K562 (cell line): Measurements from ENCODE around the gene RNU1-2. TPM values are rescaled to one million over a fixed set of nuclear protein-coding genes. Genes with fewer than 3 reads are reported as not detected.

Source experiments
- CBX5 ChIP-seq: IDR thresholded peaks from 2 replicates; pipeline ENCODE4 v1.6.1; 2014; ENCODE audit warnings: low read depth, borderline replicate concordance
- FOXJ2 ChIP-seq: fragments of 200-800 bp; sonication (Bioruptor generic); IDR thresholded peaks from 2 replicates; pipeline ENCODE4 v1.6.1; 2016; ENCODE audit warnings: missing genetic modification characterization, missing compliant biosample characterization
- FOXJ3 ChIP-seq: sonication (generic); formaldehyde crosslinking; IDR thresholded peaks from 2 replicates; pipeline ENCODE4 v1.4.0; 2020; ENCODE audit warnings: mild to moderate bottlenecking, missing genetic modification reagents
- FOXP4 ChIP-seq: sonication (generic); formaldehyde crosslinking; IDR thresholded peaks from 2 replicates; pipeline ENCODE4 v1.8.0; 2022; ENCODE audit warnings: mild to moderate bottlenecking, missing genetic modification reagents, borderline replicate concordance
- HIVEP1 ChIP-seq: fragments of 250-450 bp; sonication (Bioruptor Pico); IDR thresholded peaks from 2 replicates; pipeline ENCODE4 v1.4.0; 2020; ENCODE audit warnings: mild to moderate bottlenecking
- HMGXB4 ChIP-seq: sonication (generic); formaldehyde crosslinking; IDR thresholded peaks from 2 replicates; pipeline ENCODE4 v1.8.1; 2023; ENCODE audit warnings: mild to moderate bottlenecking, missing genetic modification reagents
- KAT8 ChIP-seq: fragments of 450-650 bp; IDR thresholded peaks from 2 replicates; pipeline ENCODE4 v1.6.1; 2016; ENCODE audit warnings: low read depth, mild to moderate bottlenecking
- OTX1 ChIP-seq: fragments of 450-650 bp; formaldehyde crosslinking; IDR thresholded peaks from 2 replicates; pipeline ENCODE4 v1.4.0; 2022; ENCODE audit warnings: mild to moderate bottlenecking
- SMARCE1 ChIP-seq: fragments of 450-650 bp; IDR thresholded peaks from 2 replicates; pipeline ENCODE4 v1.7.1; 2016; ENCODE audit warnings: mild to moderate bottlenecking
- SP2 ChIP-seq: IDR thresholded peaks from 2 replicates; pipeline ENCODE4 v1.6.1; 2011; ENCODE audit warnings: mild to moderate bottlenecking, low read depth, low read length, moderate library complexity; ENCODE audit not compliant: poor library complexity, severe bottlenecking; ENCODE audit errors: extremely low read depth
- TARDBP ChIP-seq: fragments of 450-650 bp; IDR thresholded peaks from 2 replicates; pipeline ENCODE4 v1.6.1; 2016
- ZBTB2 ChIP-seq: fragments of 450-650 bp; IDR thresholded peaks from 2 replicates; pipeline ENCODE4 v1.6.1; 2016; ENCODE audit warnings: antibody characterized with exemption
- ZBTB9 ChIP-seq: fragments of 450-650 bp; formaldehyde crosslinking; IDR thresholded peaks from 2 replicates; pipeline ENCODE4 v1.4.0; 2020; ENCODE audit warnings: mild to moderate bottlenecking, moderate library complexity
- ZNF12 ChIP-seq: sonication (generic); formaldehyde crosslinking; IDR thresholded peaks from 2 replicates; pipeline ENCODE4 v1.4.0; 2020; ENCODE audit warnings: mild to moderate bottlenecking, missing genetic modification reagents
- ZNF175 ChIP-seq: fragments of 200-800 bp; sonication (Bioruptor generic); IDR thresholded peaks from 2 replicates; pipeline ENCODE4 v1.6.1; 2016; ENCODE audit warnings: low read depth, mild to moderate bottlenecking, missing genetic modification characterization, missing compliant biosample characterization
- ZNF274 ChIP-seq: IDR thresholded peaks from 2 replicates; pipeline ENCODE4 v1.6.1; 2011; ENCODE audit warnings: low read depth, mild to moderate bottlenecking, low read length, moderate library complexity, borderline replicate concordance
- ZNF449 ChIP-seq: fragments of 250-450 bp; sonication (Bioruptor Pico); IDR thresholded peaks from 2 replicates; pipeline ENCODE4 v1.8.0; 2022; ENCODE audit warnings: moderate library complexity, mild to moderate bottlenecking, inconsistent platforms
- ZNF717 ChIP-seq: fragments of 250-450 bp; sonication (Bioruptor Pico); IDR thresholded peaks from 2 replicates; pipeline ENCODE4 v1.5.0; 2021
- polyA plus RNA-seq, 8 experiments: library from polyadenylated mRNA; depleted of rRNA in 4 of 8; stranded (reverse) in 5 of 8; unstranded in 3 of 8; fragments of >200 nt; fragmentation: Nextera tagmentation in 2 of 8; fragmentation: Illumina TruSeq in 1 of 8; extraction: Ambion mirVana in 2 of 8; extraction: Trizol in 1 of 8; gene quantifications; 2 replicates each; pipeline versions ENCODE4 v1.2.1 to v1.2.3, GENCODE V29; 2011 to 2014; ENCODE audit warnings: inconsistent platforms in 1 of 8, missing spikeins in 1 of 8
- total RNA-seq, 7 experiments: library from RNA; depleted of rRNA in 6 of 7; stranded (reverse); fragments of >200 nt in 6 of 7; fragmentation: Illumina TruSeq in 2 of 7; extraction: Trizol in 2 of 7; gene quantifications; 2 replicates each; pipeline versions ENCODE4 v1.2.1 to v1.2.3, GENCODE V29; 2011 to 2021; ENCODE audit warnings: low replicate concordance in 1 of 7

RNU1-2 gene
- total and polyA plus RNA-seq, 9 of the 15 experiments (the other 6 are each of a cell fraction or from before 2014, with no cell fraction given) = under 0.01 to 32,823 (median 2,538) TPM; not detected in 4

GRCh38 chr1:16905110-16905867 is 9.5 kb downstream of the RNU1-2 start (continued):
- TF ChIP-seq HMGXB4 (CRISPR knock-in tag) (peak; percentile 72; the same call in 1 of the 2 replicates), TARDBP (no peak; the same call in 1 of the 2 replicates), FOXP4 (CRISPR knock-in tag) (0 out of 2 replicates have a peak, but pooled peaks have one; percentile 6), ZNF449 (CRISPR knock-in tag) (no peak; the same call in 1 of the 2 replicates), FOXJ3 (CRISPR knock-in tag) (peak; percentile 14; the same call in 1 of the 2 replicates), ZNF12 (peak; percentile 1; the same call in 1 of the 2 replicates), ZBTB2 (0 out of 2 replicates have a peak, but pooled peaks have one; percentile 15), CBX5 (peak; percentile 69; the same call in 1 of the 2 replicates), ZNF175 (CRISPR knock-in tag) (peak; percentile 27; the same call in 1 of the 2 replicates), ZBTB9 (CRISPR knock-in tag) (peak; percentile 99), ZNF717 (CRISPR knock-in tag) (peak; percentile 100), SMARCE1 (no peak), ZNF274 (no peak; the same call in 1 of the 2 replicates), FOXJ2 (tag) (peak; percentile 89), SP2 (no peak), KAT8 (no peak), HIVEP1 (CRISPR knock-in tag) (peak; percentile 39; the same call in 1 of the 2 replicates), OTX1 (peak; percentile 100)
